ENCODE results near the gene ELF2.
"Not testable (repeated sequence)": the region's sequence is repeated elsewhere in the genome, so short reads cannot be mapped to it uniquely, and the experiment has no call there.

The ELF2 gene

GRCh38 chr4:139020384-139020783, 156.6 kb downstream of the ELF2 start:
- DNase-seq (ENCODE audit: low spot score): no peak

DNA sequence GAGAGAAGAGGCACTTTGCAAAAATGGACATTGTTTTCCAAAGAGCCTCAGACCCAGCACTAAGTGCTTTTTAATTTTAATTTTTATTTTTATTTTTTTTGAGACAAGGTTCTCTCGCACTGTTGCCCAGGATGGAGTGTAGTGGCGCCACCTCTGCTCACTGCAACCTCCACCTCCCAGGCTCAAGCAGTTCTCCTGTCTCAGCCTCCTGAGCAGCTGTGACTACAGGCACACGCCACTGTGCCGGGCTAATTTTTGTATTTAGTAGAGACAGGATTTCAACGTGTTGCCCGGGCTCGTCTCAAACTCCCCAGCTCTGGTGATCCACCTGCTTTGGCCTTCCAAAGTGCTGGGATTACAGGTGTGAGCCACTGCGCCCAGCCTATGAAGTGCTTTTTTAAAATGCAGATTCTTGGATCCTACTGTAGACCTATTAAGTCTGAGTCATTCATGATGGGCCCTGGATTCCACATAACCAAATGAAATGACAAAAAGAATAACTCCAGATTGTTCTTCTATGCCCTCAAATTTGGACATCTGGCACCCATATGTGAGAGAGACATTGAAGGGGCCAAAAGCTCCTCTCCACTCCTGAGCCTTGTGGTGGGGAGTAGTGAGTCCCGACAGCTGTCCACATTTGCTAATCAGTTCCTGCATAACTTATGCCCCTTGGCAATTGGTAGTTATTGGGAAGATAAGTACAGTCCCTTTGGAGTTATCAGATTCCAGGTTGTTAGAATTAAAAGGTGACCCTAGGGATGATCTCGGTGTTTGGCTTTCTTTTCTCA, 157.9 kb downstream of the ELF2 start:
- DNase-seq (ENCODE audit: low spot score): no peak

DNA sequence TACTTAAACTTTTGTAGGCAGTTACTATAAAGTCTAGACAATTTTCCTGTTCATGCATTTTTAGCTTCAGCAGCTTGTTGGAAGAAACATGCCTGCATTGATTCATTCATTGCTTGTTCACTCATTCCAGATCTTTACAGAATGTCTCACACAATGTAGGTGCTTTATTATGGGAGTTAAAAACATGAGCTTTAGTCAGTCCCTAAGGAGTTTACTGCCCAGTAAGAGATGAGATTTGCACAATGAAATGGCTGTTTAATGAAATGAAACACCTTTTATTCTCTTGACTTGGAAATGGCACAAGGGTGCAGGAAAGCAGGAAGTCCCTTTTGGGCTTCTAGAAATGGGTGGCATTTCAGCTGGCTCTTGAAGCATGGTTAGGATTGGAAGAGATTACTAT, 158.5 kb downstream of the ELF2 start:
- no peak for DNase-seq (ENCODE audit: low spot score)

- DNase-seq (ENCODE audit: low spot score): no peak
Observed at GRCh38 chr4:139017861-139018260, 159.2 kb downstream of the ELF2 start.

DNA sequence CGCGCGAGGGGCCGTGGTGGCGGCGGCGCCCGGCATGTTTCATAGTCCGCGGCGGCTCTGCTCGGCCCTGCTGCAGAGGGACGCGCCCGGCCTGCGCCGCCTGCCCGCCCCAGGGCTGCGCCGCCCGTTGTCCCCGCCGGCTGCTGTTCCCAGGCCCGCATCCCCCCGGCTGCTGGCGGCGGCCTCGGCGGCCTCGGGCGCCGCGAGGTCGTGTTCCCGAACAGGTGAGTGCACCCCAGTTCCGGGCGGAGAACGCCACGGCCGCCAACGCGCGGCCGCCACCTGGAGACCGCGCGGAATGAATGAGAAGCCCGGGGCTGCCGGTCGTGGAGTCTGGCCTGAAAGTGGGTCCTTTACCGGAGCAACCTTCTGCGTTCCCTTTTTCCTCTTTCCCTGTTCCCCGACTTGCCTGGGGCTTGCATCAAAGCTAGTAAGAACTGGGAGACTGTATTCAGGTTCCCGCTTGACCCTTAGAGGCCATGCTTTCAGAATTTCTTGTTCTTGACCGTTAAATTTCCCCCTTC, 161.0 kb downstream of the ELF2 start:
- DNase-seq (ENCODE audit: low spot score): no peak

GRCh38 chr4:139015269-139015947, 161.6 kb downstream of the ELF2 start, which contains the start of gene NOCT:
NOCT (plus strand) TSS chr4:139015781; CDS start chr4:139015982, 201 bp downstream.
- DNase-seq (ENCODE audit: low spot score): peak; percentile 85

- no peak for DNase-seq (ENCODE audit: low spot score)
Observed at GRCh38 chr4:139014371-139015268, 162.4 kb downstream of the ELF2 start.

DNA sequence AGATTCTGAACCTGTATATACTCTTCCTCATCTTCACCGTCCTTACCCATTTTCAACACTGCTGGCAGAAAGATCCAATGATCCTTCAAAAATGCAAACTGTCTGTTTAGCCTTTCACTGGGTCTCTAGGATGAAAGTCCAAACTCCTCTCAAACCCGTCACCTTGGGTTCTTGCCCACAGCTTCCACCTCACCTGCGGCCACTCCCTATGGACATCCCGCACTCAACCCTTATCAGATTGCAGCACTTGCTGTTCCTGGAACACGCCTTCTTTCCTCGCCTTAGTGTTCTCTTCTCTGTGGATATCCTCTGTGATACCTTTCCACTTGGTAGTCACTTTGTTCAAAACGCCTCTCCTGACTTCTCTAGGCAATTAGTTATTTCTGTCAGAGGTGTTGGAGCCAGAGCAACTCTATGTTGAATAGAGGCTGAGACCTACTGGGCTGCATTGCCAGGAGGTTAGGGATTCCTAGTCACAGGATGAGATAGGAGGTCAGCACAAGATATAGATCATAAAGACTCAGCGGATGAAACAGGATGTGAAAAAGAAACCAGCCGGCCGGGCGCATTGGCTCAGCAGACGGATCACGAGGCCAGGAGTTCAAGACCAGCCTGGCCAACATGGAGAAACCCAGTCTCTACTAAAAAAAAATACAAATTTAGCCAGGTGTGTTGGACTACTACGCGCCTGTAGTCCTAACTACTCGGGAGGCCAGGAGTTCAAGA, 165.6 kb downstream of the ELF2 start:
- no peak for DNase-seq (ENCODE audit: low spot score)

DNA sequence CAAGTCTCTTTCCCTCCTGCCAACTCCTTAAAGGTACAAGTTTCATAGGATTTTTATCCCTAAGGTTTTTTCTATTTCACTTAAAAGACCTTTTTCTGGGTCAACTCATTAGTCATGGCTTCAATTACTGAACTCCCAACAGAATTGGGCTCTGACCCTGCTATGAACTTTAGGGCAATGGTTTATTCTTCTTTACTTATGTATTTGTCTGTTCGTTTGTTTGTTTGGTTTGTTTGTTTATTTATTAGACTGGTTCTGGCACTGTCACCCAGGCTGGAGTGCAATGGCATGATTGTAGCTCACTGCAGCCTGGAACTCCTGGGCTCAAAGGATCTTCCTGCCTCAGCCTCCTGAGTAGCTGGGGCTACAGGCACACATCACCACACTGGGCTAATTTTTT, 167.3 kb downstream of the ELF2 start:
- DNase-seq (ENCODE audit: low spot score): no peak

- not testable (repeated sequence) for DNase-seq (ENCODE audit: low spot score)
Observed at GRCh38 chr4:139008278-139008677, 168.7 kb downstream of the ELF2 start.

DNA sequence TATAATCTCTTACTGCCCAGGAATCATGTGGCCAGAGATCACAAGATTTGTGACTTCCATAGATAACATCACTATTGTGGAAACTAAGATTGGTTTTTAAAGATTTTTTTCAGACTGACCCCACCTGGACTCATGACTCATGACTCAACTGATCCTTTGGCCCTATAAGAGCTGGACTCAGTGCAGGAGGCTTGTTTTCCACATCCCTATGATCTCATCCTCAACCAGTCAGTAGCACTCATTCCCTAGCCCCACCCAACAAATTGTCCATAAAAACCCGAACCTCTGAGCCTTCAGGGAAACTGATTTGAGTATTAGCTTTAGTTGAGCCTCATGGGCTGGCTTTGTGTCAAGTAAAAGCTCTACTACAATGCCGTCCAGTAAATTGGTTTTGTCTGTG, 169.4 kb downstream of the ELF2 start:
- no peak for DNase-seq (ENCODE audit: low spot score)
